Kidney (tissue), 14 donors: ENCODE measurements around the gene SMIM33. TPM values are rescaled to one million over a fixed set of nuclear protein-coding genes. Genes with fewer than 3 reads are reported as not detected.

Source experiments
- DNase-seq, 5 donors: peaks; one replicate each; pipeline ENCODE4 v3.0.0-alpha.2; 2013 to 2020
- FAIRE-seq: peaks from 2 replicates; lab custom pipeline; 2012; peaks lifted over from hg19 to GRCh38; lab: Jason Lieb, UNC
- H3K27ac ChIP-seq, 2 donors: one replicate each; pipeline ENCODE4 v1.7.0; 2013; ENCODE audit warnings: low read depth in 2 of 2, low read length in 2 of 2, inconsistent platforms in 1 of 2
- H3K27me3 ChIP-seq: one replicate; pipeline ENCODE4 v1.7.1; 2013; ENCODE audit warnings: low read length, inconsistent platforms; ENCODE audit not compliant: control insufficient read depth, insufficient read depth
- H3K36me3 ChIP-seq, 3 donors: one replicate each; pipeline versions ENCODE4 v1.7.0 to v1.7.1; 2013; ENCODE audit warnings: low read length in 3 of 3, control low read depth in 1 of 3, inconsistent platforms in 1 of 3; ENCODE audit not compliant: insufficient read depth in 3 of 3, control insufficient read depth in 2 of 3
- H3K4me1 ChIP-seq, 3 donors: one replicate each; pipeline versions ENCODE4 v1.7.0 to v1.7.1; 2013; ENCODE audit warnings: low read length in 3 of 3, inconsistent platforms in 1 of 3, low read depth in 1 of 3; ENCODE audit not compliant: control insufficient read depth in 2 of 3, insufficient read depth in 2 of 3
- H3K4me3 ChIP-seq, 3 donors: one replicate each; pipeline versions ENCODE4 v1.7.0 to v1.8.1; 2013; ENCODE audit warnings: low read length in 3 of 3, control low read depth in 1 of 3, inconsistent platforms in 1 of 3
- H3K9ac ChIP-seq, 3 donors: one replicate each; pipeline versions ENCODE4 v1.7.0 to v1.7.1; 2013; ENCODE audit warnings: low read length in 3 of 3, control low read depth in 1 of 3, inconsistent platforms in 1 of 3
- H3K9me3 ChIP-seq, 3 donors: one replicate each; pipeline versions ENCODE4 v1.7.0 to v1.7.1; 2013; ENCODE audit warnings: low read length in 3 of 3, control low read depth in 1 of 3, inconsistent platforms in 1 of 3; ENCODE audit not compliant: control insufficient read depth in 2 of 3, insufficient read depth in 1 of 3
- intact Hi-C: fragments of 100-400 bp; cut with DNase I; formaldehyde crosslinking; loops from one replicate; pipeline ENCODE4 v1.11.1; 2022
- polyA plus RNA-seq: library from polyadenylated mRNA; stranded (reverse); fragments of 350-450 nt; fragmentation: Illumina TruSeq; extraction: RNeasy Lipid Tissue Mini Kit (QIAGEN cat#74804); gene quantifications from one replicate; pipeline ENCODE4 v1.2.3, GENCODE V29; 2014; ENCODE audit warnings: low read depth, low replicate concordance; ENCODE audit not compliant: insufficient read depth
- total RNA-seq: library from RNA; stranded (reverse); fragmentation: NEBNext Ultra II Directional; extraction: Animal tissue kit (Norgen Biotek cat#: 25700); gene quantifications from one replicate; pipeline ENCODE4 v1.2.1, GENCODE V29; 2021
- TF ChIP-seq, protein P1 (sequence below): IDR thresholded peaks from 3 replicates; pipeline ENCODE4 v1.5.1; 2012; ENCODE audit warnings: mild to moderate bottlenecking, moderate library complexity, borderline replicate concordance; ENCODE audit not compliant: insufficient read depth; ENCODE audit errors: extremely low read depth
- donor health status: control.
- donor health status: control.
- donor health status: control.
- donor health status: control.
- donor health status: control.
- donor health status: DM: yes; HTN: yes; CAD: no.
- donor health status: Normal renal cell carcinoma (clear cell type).

SMIM33 gene
- total and polyA plus RNA-seq, 2 donors from 2014 or later, result 0.13 TPM; not detected in 1

DNA sequence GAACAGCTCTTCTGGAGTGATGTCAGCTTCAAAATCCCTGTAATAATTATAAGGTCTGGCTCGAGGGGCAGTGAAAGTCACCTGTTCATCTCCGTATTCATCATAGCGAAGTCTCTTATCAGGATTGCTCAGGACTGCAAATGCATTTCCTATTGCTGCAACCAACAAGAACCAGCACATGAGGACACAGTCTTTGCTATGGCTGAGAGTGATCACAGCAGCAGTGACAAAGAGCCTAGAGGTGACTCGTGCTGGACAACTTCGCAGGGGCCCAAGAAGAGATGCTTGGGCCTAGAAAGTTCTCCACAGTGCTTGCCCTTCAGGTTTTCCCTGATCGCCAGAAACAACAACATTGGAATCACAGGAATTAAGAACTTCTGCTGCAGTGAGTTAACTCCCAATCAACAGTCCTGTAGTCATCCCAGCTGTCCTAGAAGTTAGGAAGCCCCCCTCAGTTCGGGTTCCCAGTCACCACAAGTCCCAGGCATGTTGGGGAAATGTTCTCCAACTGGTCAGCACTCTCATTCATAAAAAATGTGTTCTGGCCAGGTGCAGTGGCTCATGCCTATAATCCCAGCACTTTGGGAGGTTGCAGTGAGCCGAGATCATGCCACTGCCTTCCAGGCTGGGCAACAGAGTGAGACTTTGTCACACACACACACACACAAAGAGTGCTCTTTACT, 44.5 kb upstream of the SMIM33 start:
- peaks cover 0 to 8% (median 3%) of the 10 kb centered on the region in 3 donors for H3K36me3 ChIP-seq
- peak in 1 of 5 donors; percentile 31 for DNase-seq
- no peak overlapping the region for H3K4me3 ChIP-seq
- TF ChIP-seq, protein P1, sequence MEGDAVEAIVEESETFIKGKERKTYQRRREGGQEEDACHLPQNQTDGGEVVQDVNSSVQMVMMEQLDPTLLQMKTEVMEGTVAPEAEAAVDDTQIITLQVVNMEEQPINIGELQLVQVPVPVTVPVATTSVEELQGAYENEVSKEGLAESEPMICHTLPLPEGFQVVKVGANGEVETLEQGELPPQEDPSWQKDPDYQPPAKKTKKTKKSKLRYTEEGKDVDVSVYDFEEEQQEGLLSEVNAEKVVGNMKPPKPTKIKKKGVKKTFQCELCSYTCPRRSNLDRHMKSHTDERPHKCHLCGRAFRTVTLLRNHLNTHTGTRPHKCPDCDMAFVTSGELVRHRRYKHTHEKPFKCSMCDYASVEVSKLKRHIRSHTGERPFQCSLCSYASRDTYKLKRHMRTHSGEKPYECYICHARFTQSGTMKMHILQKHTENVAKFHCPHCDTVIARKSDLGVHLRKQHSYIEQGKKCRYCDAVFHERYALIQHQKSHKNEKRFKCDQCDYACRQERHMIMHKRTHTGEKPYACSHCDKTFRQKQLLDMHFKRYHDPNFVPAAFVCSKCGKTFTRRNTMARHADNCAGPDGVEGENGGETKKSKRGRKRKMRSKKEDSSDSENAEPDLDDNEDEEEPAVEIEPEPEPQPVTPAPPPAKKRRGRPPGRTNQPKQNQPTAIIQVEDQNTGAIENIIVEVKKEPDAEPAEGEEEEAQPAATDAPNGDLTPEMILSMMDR, result no peak
- no peak overlapping the region for H3K9ac ChIP-seq
- no peaks in the 10 kb centered on the region for H3K9me3 ChIP-seq
- intact Hi-C loops, result loop anchor here (5.0 kb wide), 1 partner anchor 86 kb away; no protein-coding TSS in a partner anchor
- no peak overlapping the region for H3K27ac ChIP-seq
- H3K4me1 ChIP-seq, result no peaks in the 10 kb centered on the region
- no peaks in the 10 kb centered on the region for H3K27me3 ChIP-seq
- no peak for FAIRE-seq

DNA sequence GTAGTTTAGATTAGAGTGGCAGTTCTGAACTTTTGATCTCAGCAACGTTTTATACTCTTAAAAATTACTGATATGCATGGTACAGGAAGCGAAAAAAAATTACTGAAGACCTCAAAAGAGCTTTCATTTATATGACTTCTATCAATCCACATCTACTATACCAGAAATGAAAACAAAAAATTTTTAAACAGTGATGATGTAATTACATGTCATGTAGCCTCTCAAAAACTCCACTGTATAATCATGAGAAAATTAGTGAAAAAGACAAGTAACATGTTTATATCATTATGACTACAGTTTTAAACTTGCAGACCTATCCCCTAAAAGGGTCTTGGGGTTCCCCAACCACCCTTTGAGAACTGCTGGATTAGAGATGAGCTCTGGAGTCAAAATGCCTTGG, 40.8 kb upstream of the SMIM33 start:
- no peak for DNase-seq
- Histone ChIP-seq H3K27me3 (no peaks in the 10 kb centered on the region), H3K4me3 (no peak overlapping the region), H3K4me1 (no peaks in the 10 kb centered on the region), H3K9me3 (no peaks in the 10 kb centered on the region), H3K36me3 (no peaks in the 10 kb centered on the region), H3K9ac (no peak overlapping the region), H3K27ac (no peak overlapping the region)
- no peak for FAIRE-seq
- intact Hi-C loops, result no loop called here
- TF ChIP-seq, protein P1, result no peak

DNA sequence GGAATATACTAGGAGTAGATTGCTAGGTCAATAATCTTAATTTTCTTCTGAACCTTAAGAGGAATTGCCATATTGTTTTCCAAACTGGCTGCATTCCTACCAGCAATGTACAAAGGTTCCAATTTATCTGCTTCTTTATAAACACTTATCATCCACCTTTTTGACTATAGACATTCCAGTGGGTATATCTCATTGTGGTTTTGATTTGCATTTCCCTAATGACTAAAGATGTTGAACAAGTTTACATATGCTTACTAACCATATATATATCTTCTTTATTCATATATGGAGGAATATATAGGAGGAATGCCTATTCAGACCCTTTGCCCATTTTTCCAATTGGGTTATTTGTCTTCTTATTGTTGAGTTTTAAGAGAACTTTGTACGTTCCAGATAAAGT, 39.1 kb upstream of the SMIM33 start:
- Histone ChIP-seq H3K9me3 (no peaks in the 10 kb centered on the region), H3K9ac (no peak overlapping the region), H3K4me3 (no peak overlapping the region), H3K4me1 (no peaks in the 10 kb centered on the region), H3K36me3 (no peaks in the 10 kb centered on the region), H3K27ac (no peak overlapping the region), H3K27me3 (no peaks in the 10 kb centered on the region)
- intact Hi-C loops, result no loop called here
- no peak for FAIRE-seq
- TF ChIP-seq, protein P1, result no peak
- DNase-seq, result no peak

DNA sequence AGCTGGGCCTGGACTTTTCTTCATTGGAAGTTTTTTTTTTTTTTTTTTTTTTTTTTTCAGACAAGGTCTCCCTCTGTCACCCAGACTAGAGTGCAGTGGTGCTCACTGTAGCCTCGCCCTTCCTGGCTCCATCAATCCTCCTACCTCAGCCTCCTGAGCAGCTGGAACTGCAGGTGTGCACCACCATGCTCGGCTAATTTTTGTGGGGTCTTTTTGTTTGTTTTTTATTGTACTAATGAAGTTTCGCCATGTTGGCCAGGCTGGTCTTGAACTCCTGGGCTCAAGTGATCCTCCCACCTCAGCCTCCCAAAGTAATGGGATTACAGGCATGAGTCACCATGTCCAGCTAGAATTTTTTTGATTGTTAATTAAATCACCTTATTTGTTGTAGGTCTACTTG, 35.1 kb upstream of the SMIM33 start:
- H3K4me1 ChIP-seq, result peaks cover 0 to 11% (median 8%) of the 10 kb centered on the region in 3 donors
- DNase-seq (no peak), FAIRE-seq (no peak)
- TF ChIP-seq, protein P1, result no peak
- no peak overlapping the region for H3K27ac ChIP-seq
- intact Hi-C loops, result no loop called here
- H3K9me3 ChIP-seq, result no peaks in the 10 kb centered on the region
- no peak overlapping the region for H3K9ac ChIP-seq
- no peaks in the 10 kb centered on the region for H3K27me3 ChIP-seq
- H3K36me3 ChIP-seq, result no peaks in the 10 kb centered on the region
- H3K4me3 ChIP-seq, result no peak overlapping the region
